T-helper 9 cell (primary cell): Measurements from ENCODE around the gene SCGB1D4.

Source experiments
- DNase-seq: peaks from one replicate; pipeline ENCODE4 v3.0.0-alpha.2; 2020

Gene SCGB1D4

DNA sequence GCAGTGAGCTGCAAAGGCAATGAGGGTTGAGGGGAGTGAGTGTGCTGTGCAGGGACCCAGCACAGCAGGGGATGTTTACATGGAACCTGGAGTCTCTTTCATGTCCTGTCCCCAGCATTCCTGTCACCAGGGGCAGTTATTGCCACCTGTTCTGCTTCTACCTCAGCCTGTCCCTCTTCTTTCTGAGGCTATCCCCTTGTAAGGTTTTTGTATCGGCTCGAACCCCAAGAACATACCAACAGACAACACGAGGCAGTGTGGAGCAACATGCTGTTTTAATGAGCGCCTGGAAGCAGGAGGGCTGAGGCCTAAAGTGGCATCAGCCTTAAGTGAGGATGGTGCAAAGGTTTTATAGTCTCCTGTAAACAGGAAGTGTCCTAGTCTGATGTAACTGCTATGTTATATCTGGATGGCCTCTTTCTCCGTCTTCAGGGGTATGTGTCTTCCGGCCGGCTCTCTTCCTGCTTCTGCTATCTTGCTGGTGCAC is 25.0 kb downstream of the SCGB1D4 start:
- DNase-seq, result no peak

DNA sequence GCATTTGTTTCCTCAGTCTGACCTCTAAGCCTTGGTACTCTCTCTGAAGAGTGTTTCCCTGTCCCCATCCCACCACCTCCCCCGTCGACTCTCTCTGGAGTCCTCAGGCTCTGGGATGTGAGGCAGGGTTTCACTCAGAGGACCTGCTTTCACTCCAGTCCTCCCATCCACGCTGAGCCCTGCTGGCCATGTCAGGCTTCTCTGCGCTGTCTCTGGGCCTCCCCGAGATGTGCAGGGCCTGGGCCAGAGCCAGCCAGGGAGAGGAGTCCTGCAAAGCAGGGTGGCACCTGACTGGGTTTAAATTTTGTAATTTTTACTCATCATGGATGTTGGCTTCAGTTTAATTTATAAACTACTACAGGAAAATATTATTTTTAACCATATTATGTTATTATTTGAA is 25.6 kb downstream of the SCGB1D4 start:
- no peak for DNase-seq

GRCh38 chr11:62269654-62270278 is 29.1 kb downstream of the SCGB1D4 start, which contains the start of gene SCGB2A2:
Gene SCGB2A2 (plus strand): TSS chr11:62270158. CDS start chr11:62270217, 59 bp downstream.
- no peak for DNase-seq

GRCh38 chr11:62267576-62267975 is 31.3 kb downstream of the SCGB1D4 start:
- DNase-seq, result no peak

DNA sequence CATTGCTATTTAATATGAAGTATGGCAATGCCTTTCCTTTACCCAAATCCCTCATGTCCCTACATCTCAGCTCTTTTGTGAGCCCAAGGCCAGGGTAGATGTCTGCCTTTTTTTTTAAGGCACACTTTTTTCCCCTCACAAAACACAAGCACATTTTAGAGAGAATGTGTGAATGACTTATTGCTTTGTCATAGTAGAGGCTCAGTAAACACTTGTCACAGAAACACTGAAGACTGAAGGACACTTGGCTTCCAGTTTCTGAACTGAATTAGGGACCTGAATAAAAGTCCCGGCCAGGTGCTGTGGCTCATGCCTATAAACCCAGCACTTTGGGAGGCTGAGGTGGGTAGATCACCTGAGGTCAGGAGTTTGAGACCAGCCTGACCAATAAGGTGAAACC is 31.8 kb downstream of the SCGB1D4 start:
- no peak for DNase-seq

DNA sequence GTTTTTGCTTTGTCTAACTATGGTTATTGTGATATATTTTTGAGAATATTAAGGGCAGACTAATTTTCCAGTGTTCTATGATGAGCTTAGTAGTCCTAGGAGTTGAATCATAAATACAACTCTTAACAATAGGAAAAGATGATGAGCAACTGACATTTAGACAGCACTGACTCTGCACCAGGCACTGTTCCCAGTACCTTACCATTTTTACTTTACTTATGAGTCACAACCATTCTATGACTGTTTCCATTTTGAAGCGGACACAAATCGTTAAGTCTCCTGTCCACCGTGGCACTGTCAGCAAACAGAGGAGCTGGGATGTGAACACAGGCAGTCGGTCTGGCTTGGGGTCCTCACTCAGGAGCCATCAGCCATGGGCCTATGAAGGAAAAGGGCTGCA is 32.3 kb downstream of the SCGB1D4 start:
- DNase-seq, result no peak

GRCh38 chr11:62264004-62264403 is 34.9 kb downstream of the SCGB1D4 start:
- no peak for DNase-seq

GRCh38 chr11:62260261-62260953 is 38.5 kb downstream of the SCGB1D4 start:
- no peak for DNase-seq

DNA sequence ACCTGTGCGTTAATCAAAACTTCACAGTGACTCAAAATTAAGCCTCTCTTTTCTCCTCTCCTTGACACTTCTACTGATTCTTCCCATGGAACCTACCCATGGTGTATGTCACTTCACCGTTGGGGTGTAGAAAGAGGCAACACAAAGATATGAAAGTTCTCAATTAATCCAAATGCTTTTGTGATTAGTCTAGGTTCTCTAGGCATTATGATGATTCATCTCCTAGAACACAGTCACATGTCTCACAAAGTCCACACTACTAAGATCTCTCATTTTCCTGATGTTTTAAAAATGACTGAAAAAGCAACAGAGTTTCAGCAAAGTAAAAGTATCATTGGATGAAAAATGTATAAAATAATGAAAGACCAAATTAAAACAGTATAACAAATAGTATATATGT is 42.6 kb downstream of the SCGB1D4 start:
- no peak for DNase-seq

DNA sequence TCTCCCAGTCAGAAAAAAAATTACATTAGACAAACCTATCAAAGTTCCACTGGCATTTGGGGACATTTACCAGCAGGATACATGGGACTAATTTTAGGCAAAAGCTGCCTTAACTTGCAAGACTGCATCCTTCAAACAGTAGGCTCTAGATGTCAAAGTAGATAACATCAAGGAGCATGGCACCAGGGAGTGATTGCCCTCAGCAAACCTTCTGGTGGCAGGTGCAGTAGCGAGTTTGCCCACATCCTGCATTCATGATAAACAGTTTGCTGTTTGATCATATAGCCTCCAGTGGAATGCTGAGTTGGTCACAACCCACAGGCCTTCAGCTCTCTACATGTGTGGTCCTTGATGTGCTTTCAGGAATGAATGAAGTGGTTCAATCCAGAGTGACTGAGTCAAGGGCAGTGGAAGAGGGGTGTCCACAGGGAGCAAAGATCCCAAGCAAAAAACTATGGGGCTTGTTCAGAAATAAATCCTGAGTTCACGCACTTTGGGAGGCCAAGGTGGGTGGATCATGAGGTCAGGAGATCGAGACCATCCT is 44.8 kb downstream of the SCGB1D4 start:
- DNase-seq, result no peak

- no peak for DNase-seq
Observed at GRCh38 chr11:62251698-62252097, 47.2 kb downstream of the SCGB1D4 start.
